ENCODE results near the gene TRAF6.

The TRAF6 gene

GRCh38 chr11:36498721-36499120 is 11.4 kb downstream of the TRAF6 start:
- Histone ChIP-seq H3K4me2 (ENCODE audit: insufficient read depth, low read length, poor library complexity, severe bottlenecking) (no peak overlapping the region), H3K4ac (ENCODE audit: low read length) (no peak overlapping the region), H2BK15ac (ENCODE audit: low read length) (no peak overlapping the region), H3K27ac (replicated peaks; ENCODE audit: low read length) (no peak overlapping the region), H3K14ac (ENCODE audit: low read length) (no peak overlapping the region), H2BK12ac (ENCODE audit: low read length) (no peak overlapping the region), H3K23ac (ENCODE audit: low read depth, low read length, poor library complexity) (no peak overlapping the region), H2AFZ (ENCODE audit: low read length) (no peak overlapping the region), H3K9me3 (replicated peaks in 1 of 2; ENCODE audit: control insufficient read depth in 2 of 2, insufficient read depth in 1 of 2, low read depth in 1 of 2, low read length in 2 of 2) (no peaks in the 10 kb centered on the region), H2AK5ac (ENCODE audit: low read depth, low read length) (no peak overlapping the region), H3K79me1 (ENCODE audit: low read depth, low read length) (no peaks in the 10 kb centered on the region), H3K36me3 (replicated peaks in 1 of 2; ENCODE audit: control insufficient read depth in 2 of 2, insufficient read depth in 2 of 2, low read length in 2 of 2) (peaks cover 2 to 70% of the 10 kb centered on the region in 2 donors), H2BK120ac (ENCODE audit: low read depth, low read length) (no peak overlapping the region), H4K91ac (ENCODE audit: low read depth, low read length, poor library complexity) (no peak overlapping the region), H3K18ac (ENCODE audit: low read length) (no peak overlapping the region), H4K8ac (ENCODE audit: low read depth, low read length) (no peak overlapping the region), H3K27me3 (ENCODE audit: control insufficient read depth in 3 of 3, insufficient read depth in 3 of 3, low read depth in 1 of 3, low read length in 3 of 3) (no peaks in the 10 kb centered on the region), H3K4me3 (ENCODE audit: low read length in 2 of 2) (no peak overlapping the region), H2BK5ac (ENCODE audit: low read length) (no peak overlapping the region), H3K9ac (ENCODE audit: low read depth, low read length, poor library complexity) (no peak overlapping the region), H3K4me1 (ENCODE audit: control insufficient read depth in 2 of 2, insufficient read depth in 1 of 2, low read depth in 1 of 2, low read length in 2 of 2) (peaks cover 8 to 26% of the 10 kb centered on the region in 2 donors)
- no peak for DNase-seq (ENCODE audit: low spot score)
- no CpG with 5 or more reads among the region's 1 CpG for WGBS, 2 donors (ENCODE audit: extremely low coverage in 2 of 2, insufficient read length in 2 of 2, insufficient replicate concordance in 1 of 2)

GRCh38 chr11:36493332-36493731 is 16.7 kb downstream of the TRAF6 start:
- Histone ChIP-seq H3K27me3 (ENCODE audit: control insufficient read depth in 3 of 3, insufficient read depth in 3 of 3, low read depth in 1 of 3, low read length in 3 of 3) (no peaks in the 10 kb centered on the region), H3K14ac (ENCODE audit: low read length) (no peak overlapping the region), H2BK5ac (ENCODE audit: low read length) (no peak overlapping the region), H3K4ac (ENCODE audit: low read length) (no peak overlapping the region), H3K4me1 (ENCODE audit: control insufficient read depth in 2 of 2, insufficient read depth in 1 of 2, low read depth in 1 of 2, low read length in 2 of 2) (no peaks in the 10 kb centered on the region), H3K4me3 (ENCODE audit: low read length in 2 of 2) (no peak overlapping the region), H3K27ac (replicated peaks; ENCODE audit: low read length) (no peak overlapping the region), H3K36me3 (replicated peaks in 1 of 2; ENCODE audit: control insufficient read depth in 2 of 2, insufficient read depth in 2 of 2, low read length in 2 of 2) (peaks cover 22 to 95% of the 10 kb centered on the region in 2 donors), H3K9me3 (replicated peaks in 1 of 2; ENCODE audit: control insufficient read depth in 2 of 2, insufficient read depth in 1 of 2, low read depth in 1 of 2, low read length in 2 of 2) (no peaks in the 10 kb centered on the region), H3K9ac (ENCODE audit: low read depth, low read length, poor library complexity) (no peak overlapping the region), H3K4me2 (ENCODE audit: insufficient read depth, low read length, poor library complexity, severe bottlenecking) (no peak overlapping the region), H4K8ac (ENCODE audit: low read depth, low read length) (no peak overlapping the region), H3K23ac (ENCODE audit: low read depth, low read length, poor library complexity) (no peak overlapping the region), H2BK120ac (ENCODE audit: low read depth, low read length) (no peak overlapping the region), H2AK5ac (ENCODE audit: low read depth, low read length) (no peak overlapping the region), H3K79me1 (ENCODE audit: low read depth, low read length) (no peaks in the 10 kb centered on the region), H3K18ac (ENCODE audit: low read length) (no peak overlapping the region), H2BK12ac (ENCODE audit: low read length) (no peak overlapping the region), H2AFZ (ENCODE audit: low read length) (no peak overlapping the region), H2BK15ac (ENCODE audit: low read length) (no peak overlapping the region), H4K91ac (ENCODE audit: low read depth, low read length, poor library complexity) (no peak overlapping the region)
- no peak for DNase-seq (ENCODE audit: low spot score)

- Histone ChIP-seq H4K8ac (ENCODE audit: low read depth, low read length) (no peak overlapping the region), H3K79me1 (ENCODE audit: low read depth, low read length) (no peaks in the 10 kb centered on the region), H3K4me3 (ENCODE audit: low read length in 2 of 2) (no peak overlapping the region), H2AFZ (ENCODE audit: low read length) (no peak overlapping the region), H3K27me3 (ENCODE audit: control insufficient read depth in 3 of 3, insufficient read depth in 3 of 3, low read depth in 1 of 3, low read length in 3 of 3) (no peaks in the 10 kb centered on the region), H3K4me1 (ENCODE audit: control insufficient read depth in 2 of 2, insufficient read depth in 1 of 2, low read depth in 1 of 2, low read length in 2 of 2) (no peaks in the 10 kb centered on the region), H3K4ac (ENCODE audit: low read length) (no peak overlapping the region), H3K18ac (ENCODE audit: low read length) (no peak overlapping the region), H3K27ac (replicated peaks; ENCODE audit: low read length) (no peak overlapping the region), H3K4me2 (ENCODE audit: insufficient read depth, low read length, poor library complexity, severe bottlenecking) (no peak overlapping the region), H2BK5ac (ENCODE audit: low read length) (no peak overlapping the region), H2AK5ac (ENCODE audit: low read depth, low read length) (no peak overlapping the region), H3K9me3 (replicated peaks in 1 of 2; ENCODE audit: control insufficient read depth in 2 of 2, insufficient read depth in 1 of 2, low read depth in 1 of 2, low read length in 2 of 2) (no peaks in the 10 kb centered on the region), H3K14ac (ENCODE audit: low read length) (no peak overlapping the region), H3K9ac (ENCODE audit: low read depth, low read length, poor library complexity) (no peak overlapping the region), H2BK120ac (ENCODE audit: low read depth, low read length) (no peak overlapping the region), H2BK15ac (ENCODE audit: low read length) (no peak overlapping the region), H3K23ac (ENCODE audit: low read depth, low read length, poor library complexity) (no peak overlapping the region), H3K36me3 (replicated peaks in 1 of 2; ENCODE audit: control insufficient read depth in 2 of 2, insufficient read depth in 2 of 2, low read length in 2 of 2) (peaks cover 24 to 96% of the 10 kb centered on the region in 2 donors), H4K91ac (ENCODE audit: low read depth, low read length, poor library complexity) (no peak overlapping the region), H2BK12ac (ENCODE audit: low read length) (no peak overlapping the region)
- peak; percentile 48 for DNase-seq (ENCODE audit: low spot score)
Measured at GRCh38 chr11:36492724-36493304, 17.3 kb downstream of the TRAF6 start.

- Histone ChIP-seq H3K4ac (ENCODE audit: low read length) (no peak overlapping the region), H2BK12ac (ENCODE audit: low read length) (no peak overlapping the region), H3K36me3 (replicated peaks in 1 of 2; ENCODE audit: control insufficient read depth in 2 of 2, insufficient read depth in 2 of 2, low read length in 2 of 2) (peaks cover 25 to 98% of the 10 kb centered on the region in 2 donors), H3K9me3 (replicated peaks in 1 of 2; ENCODE audit: control insufficient read depth in 2 of 2, insufficient read depth in 1 of 2, low read depth in 1 of 2, low read length in 2 of 2) (no peaks in the 10 kb centered on the region), H3K23ac (ENCODE audit: low read depth, low read length, poor library complexity) (no peak overlapping the region), H2AFZ (ENCODE audit: low read length) (no peak overlapping the region), H3K27ac (replicated peaks; ENCODE audit: low read length) (no peak overlapping the region), H3K4me2 (ENCODE audit: insufficient read depth, low read length, poor library complexity, severe bottlenecking) (no peak overlapping the region), H4K8ac (ENCODE audit: low read depth, low read length) (no peak overlapping the region), H3K9ac (ENCODE audit: low read depth, low read length, poor library complexity) (no peak overlapping the region), H2BK120ac (ENCODE audit: low read depth, low read length) (no peak overlapping the region), H3K18ac (ENCODE audit: low read length) (no peak overlapping the region), H3K27me3 (ENCODE audit: control insufficient read depth in 3 of 3, insufficient read depth in 3 of 3, low read depth in 1 of 3, low read length in 3 of 3) (no peaks in the 10 kb centered on the region), H3K4me3 (ENCODE audit: low read length in 2 of 2) (no peak overlapping the region), H2BK15ac (ENCODE audit: low read length) (no peak overlapping the region), H3K4me1 (ENCODE audit: control insufficient read depth in 2 of 2, insufficient read depth in 1 of 2, low read depth in 1 of 2, low read length in 2 of 2) (no peaks in the 10 kb centered on the region), H2BK5ac (ENCODE audit: low read length) (no peak overlapping the region), H4K91ac (ENCODE audit: low read depth, low read length, poor library complexity) (no peak overlapping the region), H2AK5ac (ENCODE audit: low read depth, low read length) (no peak overlapping the region), H3K79me1 (ENCODE audit: low read depth, low read length) (no peaks in the 10 kb centered on the region), H3K14ac (ENCODE audit: low read length) (no peak overlapping the region)
- DNase-seq (ENCODE audit: low spot score): no peak
- WGBS, 2 donors (ENCODE audit: extremely low coverage in 2 of 2, insufficient read length in 2 of 2, insufficient replicate concordance in 1 of 2): no CpG with 5 or more reads among the region's 16 CpGs
Measured at GRCh38 chr11:36490026-36490806, 19.9 kb downstream of the TRAF6 start.

Measured in neuronal stem cell (in vitro differentiated cells).